GM23338 (cell line): ENCODE data around the gene DENND2A. TPM values are rescaled to one million over a fixed set of nuclear protein-coding genes. Genes with fewer than 3 reads are reported as not detected.
"Not testable (repeated sequence)": the region's sequence is repeated elsewhere in the genome, so short reads cannot be mapped to it uniquely, and the experiment has no call there.

Experiments
- ATAC-seq: fragments of 200-7000 bp; cut with Tn5 transposase; 3 replicates; pipeline ENCODE4 v1.9.1; 2020
- DNase-seq: peaks from one replicate; pipeline ENCODE4 v3.0.0-alpha.2; 2015; ENCODE audit warnings: low spot score
- H2AFZ ChIP-seq: fragments of 200-600 bp; sonication (generic); 2 replicates; pipeline ENCODE4 v1.8.0; 2016; ENCODE audit warnings: antibody characterized with exemption, mild to moderate bottlenecking, moderate library complexity
- H3F3A ChIP-seq: fragments of 200-600 bp; sonication (generic); replicated peaks from 2 replicates; pipeline ENCODE4 v1.8.0; 2017; ENCODE audit warnings: antibody characterized with exemption, mixed run types, low read depth
- H3K27ac ChIP-seq: fragments of 200-600 bp; sonication (generic); 2 replicates; pipeline ENCODE4 v1.6.1; 2016; ENCODE audit warnings: low read depth
- H3K27me3 ChIP-seq: fragments of 200-600 bp; sonication (generic); 2 replicates; pipeline ENCODE4 v1.8.0; 2016; ENCODE audit warnings: mild to moderate bottlenecking, mixed run types, moderate library complexity; ENCODE audit not compliant: insufficient read depth
- H3K36me3 ChIP-seq: fragments of 200-600 bp; sonication (generic); 2 replicates; pipeline ENCODE4 v1.8.0; 2016; ENCODE audit warnings: mild to moderate bottlenecking; ENCODE audit not compliant: insufficient read depth
- H3K4me1 ChIP-seq: fragments of 200-600 bp; sonication (generic); 2 replicates; pipeline ENCODE4 v1.8.0; 2016; ENCODE audit warnings: mild to moderate bottlenecking, moderate library complexity; ENCODE audit not compliant: insufficient read depth
- H3K4me2 ChIP-seq: fragments of 200-600 bp; sonication (generic); 2 replicates; pipeline ENCODE4 v1.7.1; 2017; ENCODE audit warnings: mixed run types
- H3K4me3 ChIP-seq: fragments of 200-600 bp; sonication (generic); 2 replicates; pipeline ENCODE4 v1.6.1; 2016; ENCODE audit warnings: mixed run types
- H3K79me2 ChIP-seq: fragments of 200-600 bp; sonication (generic); replicated peaks from 2 replicates; pipeline ENCODE4 v1.8.0; 2017; ENCODE audit warnings: mild to moderate bottlenecking; ENCODE audit not compliant: insufficient read depth
- H3K9me2 ChIP-seq: fragments of 200-600 bp; sonication (generic); 2 replicates; pipeline ENCODE4 v1.8.0; 2017; ENCODE audit not compliant: insufficient read depth
- H4K20me1 ChIP-seq: fragments of 200-600 bp; sonication (generic); replicated peaks from 2 replicates; pipeline ENCODE4 v1.8.0; 2017; ENCODE audit warnings: mild to moderate bottlenecking; ENCODE audit not compliant: insufficient read depth
- H3K27ac Mint-ChIP-seq: 2 replicates; pipeline ENCODE4 v1.8.0; 2020; ENCODE audit warnings: inconsistent platforms, mild to moderate bottlenecking, moderate library complexity, mixed read lengths
- H3K27me3 Mint-ChIP-seq: 3 replicates; pipeline ENCODE4 v1.8.0; 2022; ENCODE audit warnings: low read depth, mild to moderate bottlenecking, moderate library complexity, mixed read lengths, inconsistent platforms; ENCODE audit not compliant: insufficient read depth, poor library complexity
- H3K36me3 Mint-ChIP-seq: 3 replicates; pipeline ENCODE4 v1.8.0; 2021; ENCODE audit warnings: low read depth, mild to moderate bottlenecking, inconsistent platforms, moderate library complexity, mixed read lengths
- H3K4me1 Mint-ChIP-seq: 3 replicates; pipeline ENCODE4 v1.8.0; 2020; ENCODE audit warnings: mild to moderate bottlenecking, inconsistent platforms, mixed read lengths
- H3K4me3 Mint-ChIP-seq: 3 replicates; pipeline ENCODE4 v1.8.0; 2021; ENCODE audit warnings: moderate library complexity, mild to moderate bottlenecking, inconsistent platforms, mixed read lengths
- H3K9me3 Mint-ChIP-seq: 3 replicates; pipeline ENCODE4 v1.8.0; 2020; ENCODE audit warnings: moderate library complexity, mild to moderate bottlenecking, inconsistent platforms, mixed read lengths
- CTCF ChIP-seq, 2 experiments: fragments of 200-600 bp in 1 of 2; sonication (generic) in 1 of 2; conservative IDR thresholded peaks; 2 replicates each; pipeline versions ENCODE4 v1.5.1 to v1.6.1; 2016 to 2017; ENCODE audit warnings: antibody characterized with exemption in 2 of 2, low read depth in 2 of 2, mild to moderate bottlenecking in 2 of 2, moderate library complexity in 1 of 2
- EZH2phosphoT487 ChIP-seq: fragments of 200-600 bp; sonication (generic); IDR thresholded peaks from one replicate; pipeline ENCODE4 v1.8.1; 2018; ENCODE audit warnings: antibody characterized with exemption; ENCODE audit not compliant: unreplicated experiment
- JUNB ChIP-seq: IDR thresholded peaks from one replicate; pipeline ENCODE4 v1.6.1; 2016; ENCODE audit warnings: antibody characterized with exemption; ENCODE audit not compliant: unreplicated experiment
- NANOG ChIP-seq: IDR thresholded peaks from 2 replicates; pipeline ENCODE4 v1.6.1; 2016; ENCODE audit warnings: antibody characterized with exemption, borderline replicate concordance
- POLR2AphosphoS5 ChIP-seq: IDR thresholded peaks from 2 replicates; pipeline ENCODE4 v1.6.1; 2016; ENCODE audit warnings: antibody characterized with exemption, low read depth
- polyA plus RNA-seq: library from polyadenylated mRNA; unstranded; fragments of >200 nt; fragmentation: Nextera tagmentation; extraction: Ambion mirVana; gene quantifications from 2 replicates; pipeline ENCODE4 v1.2.1, GENCODE V29; 2016
- total RNA-seq: library from RNA; depleted of rRNA; stranded (reverse); fragments of >200 nt; shearing (Covaris generic); gene quantifications from 2 replicates; pipeline ENCODE4 v1.2.3, GENCODE V29; 2014
- TF ChIP-seq, protein P1 (sequence below): IDR thresholded peaks from 2 replicates; pipeline ENCODE4 v1.6.1; 2016; ENCODE audit warnings: antibody characterized with exemption
- TF ChIP-seq, protein P2 (sequence below): fragments of 250-450 bp; sonication (Bioruptor Pico); IDR thresholded peaks from 2 replicates; pipeline ENCODE4 v1.5.0; 2020; ENCODE audit warnings: mild to moderate bottlenecking, moderate library complexity

The DENND2A gene
- total and polyA plus RNA-seq, 2 experiments from 2014 or later: 1.7 to 5.6 TPM

DNA sequence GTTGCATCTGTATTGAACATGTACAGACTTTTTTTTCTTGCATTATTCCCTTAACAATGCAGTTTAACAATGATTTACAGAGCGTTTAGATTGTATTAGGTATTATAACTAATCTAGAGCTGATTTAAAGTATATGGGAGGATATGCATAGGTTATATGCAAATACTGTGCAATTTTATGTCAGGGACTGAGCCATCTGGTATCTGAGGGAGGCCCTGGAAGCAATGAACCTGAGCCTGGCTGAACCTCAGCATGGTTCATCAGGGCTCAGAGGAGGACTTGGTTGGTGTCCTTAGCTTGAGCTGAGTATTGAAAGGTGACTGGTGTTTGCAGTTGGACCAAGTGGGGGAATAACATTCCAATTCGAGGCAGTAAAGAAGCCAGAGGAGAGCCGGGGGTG is 36.9 kb upstream of the DENND2A start:
- Histone ChIP-seq H3K27me3 (0 out of 2 replicates have a peak, but pooled peaks cover 5% of the 10 kb centered on the region), H3K79me2 (no peaks in the 10 kb centered on the region), H3K9me2 (no peaks in the 10 kb centered on the region), H3K36me3 (no peaks in the 10 kb centered on the region; the same call in 1 of the 2 replicates), H3K27ac (no peak overlapping the region), H3K4me3 (no peak overlapping the region), H3K4me1 (peaks cover 8% of the 10 kb centered on the region), H4K20me1 (peaks cover 6% of the 10 kb centered on the region; the same call in 1 of the 2 replicates), H3F3A (no peaks in the 10 kb centered on the region), H2AFZ (no peak overlapping the region), H3K4me2 (no peak overlapping the region)
- peaks cover 12% of the 10 kb centered on the region for H3K27me3 Mint-ChIP-seq
- peaks cover 4% of the 10 kb centered on the region; the same call in 1 of the 3 replicates for H3K4me1 Mint-ChIP-seq
- no peak overlapping the region for H3K27ac Mint-ChIP-seq
- DNase-seq (no peak), ATAC-seq (no peak)
- H3K4me3 Mint-ChIP-seq: no peak overlapping the region
- H3K36me3 Mint-ChIP-seq: peaks cover 5% of the 10 kb centered on the region; the same call in 1 of the 3 replicates
- no peaks in the 10 kb centered on the region for H3K9me3 Mint-ChIP-seq
- no peak for TF ChIP-seq NANOG
- TF ChIP-seq, protein P1, sequence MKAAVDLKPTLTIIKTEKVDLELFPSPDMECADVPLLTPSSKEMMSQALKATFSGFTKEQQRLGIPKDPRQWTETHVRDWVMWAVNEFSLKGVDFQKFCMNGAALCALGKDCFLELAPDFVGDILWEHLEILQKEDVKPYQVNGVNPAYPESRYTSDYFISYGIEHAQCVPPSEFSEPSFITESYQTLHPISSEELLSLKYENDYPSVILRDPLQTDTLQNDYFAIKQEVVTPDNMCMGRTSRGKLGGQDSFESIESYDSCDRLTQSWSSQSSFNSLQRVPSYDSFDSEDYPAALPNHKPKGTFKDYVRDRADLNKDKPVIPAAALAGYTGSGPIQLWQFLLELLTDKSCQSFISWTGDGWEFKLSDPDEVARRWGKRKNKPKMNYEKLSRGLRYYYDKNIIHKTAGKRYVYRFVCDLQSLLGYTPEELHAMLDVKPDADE: no peak

GRCh38 chr7:140676956-140677355 is 36.3 kb upstream of the DENND2A start:
- H3K27me3 ChIP-seq, H3K4me2 ChIP-seq, ATAC-seq, H3K4me1 Mint-ChIP-seq, DNase-seq, H3F3A ChIP-seq, H3K4me3 ChIP-seq, H3K36me3 Mint-ChIP-seq, H3K9me2 ChIP-seq, H3K27ac ChIP-seq, H4K20me1 ChIP-seq, H2AFZ ChIP-seq, H3K9me3 Mint-ChIP-seq, H3K4me3 Mint-ChIP-seq, H3K27ac Mint-ChIP-seq, H3K36me3 ChIP-seq, H3K79me2 ChIP-seq: not testable (repeated sequence)
- peaks cover 16% of the 10 kb centered on the region for H3K27me3 Mint-ChIP-seq
- H3K4me1 ChIP-seq: peaks cover 14% of the 10 kb centered on the region

DNA sequence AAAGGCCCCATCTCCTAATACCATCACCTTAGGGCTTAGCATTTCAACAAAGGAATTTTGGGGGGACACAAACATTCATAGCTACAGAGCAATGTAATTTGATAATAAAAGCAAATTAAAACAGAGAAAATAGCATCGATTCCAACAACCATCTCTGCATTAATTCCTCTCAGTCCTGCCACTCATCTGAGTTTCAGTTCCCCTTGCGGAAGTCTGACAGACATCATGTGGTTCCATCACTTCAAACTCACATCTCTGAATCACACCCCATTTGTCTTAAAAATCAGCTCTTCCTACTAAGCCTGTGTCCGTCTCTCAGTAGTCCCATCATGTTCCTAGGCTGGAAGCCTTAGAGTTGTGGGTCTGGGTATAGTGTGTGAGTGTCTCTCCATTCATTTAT is 35.7 kb upstream of the DENND2A start:
- ATAC-seq (no peak), DNase-seq (no peak)
- Mint-ChIP-seq H3K36me3 (peaks cover 5% of the 10 kb centered on the region; the same call in 1 of the 3 replicates), H3K4me3 (no peak overlapping the region), H3K27me3 (peaks cover 16% of the 10 kb centered on the region), H3K9me3 (no peaks in the 10 kb centered on the region; the same call in 2 of the 3 replicates), H3K4me1 (peaks cover 14% of the 10 kb centered on the region), H3K27ac (no peak overlapping the region)
- Histone ChIP-seq H3K36me3 (no peaks in the 10 kb centered on the region; the same call in 1 of the 2 replicates), H3K4me2 (no peak overlapping the region), H3K27me3 (0 out of 2 replicates have a peak, but pooled peaks cover 5% of the 10 kb centered on the region), H3K4me1 (peaks cover 18% of the 10 kb centered on the region), H4K20me1 (peaks cover 6% of the 10 kb centered on the region; the same call in 1 of the 2 replicates), H3K4me3 (no peak overlapping the region), H2AFZ (no peak overlapping the region), H3K9me2 (no peaks in the 10 kb centered on the region), H3F3A (0 out of 2 replicates have a peak, but pooled peaks cover 3% of the 10 kb centered on the region), H3K27ac (no peak overlapping the region), H3K79me2 (no peaks in the 10 kb centered on the region)
- TF ChIP-seq CTCF (conservative IDR thresholded peaks at IDR 0.05; ENCODE audit: low read depth in 2 of 2) (no peak), POLR2AphosphoS5 (no peak), EZH2phosphoT487 (no peak), JUNB (no peak)
- TF ChIP-seq, protein P2, sequence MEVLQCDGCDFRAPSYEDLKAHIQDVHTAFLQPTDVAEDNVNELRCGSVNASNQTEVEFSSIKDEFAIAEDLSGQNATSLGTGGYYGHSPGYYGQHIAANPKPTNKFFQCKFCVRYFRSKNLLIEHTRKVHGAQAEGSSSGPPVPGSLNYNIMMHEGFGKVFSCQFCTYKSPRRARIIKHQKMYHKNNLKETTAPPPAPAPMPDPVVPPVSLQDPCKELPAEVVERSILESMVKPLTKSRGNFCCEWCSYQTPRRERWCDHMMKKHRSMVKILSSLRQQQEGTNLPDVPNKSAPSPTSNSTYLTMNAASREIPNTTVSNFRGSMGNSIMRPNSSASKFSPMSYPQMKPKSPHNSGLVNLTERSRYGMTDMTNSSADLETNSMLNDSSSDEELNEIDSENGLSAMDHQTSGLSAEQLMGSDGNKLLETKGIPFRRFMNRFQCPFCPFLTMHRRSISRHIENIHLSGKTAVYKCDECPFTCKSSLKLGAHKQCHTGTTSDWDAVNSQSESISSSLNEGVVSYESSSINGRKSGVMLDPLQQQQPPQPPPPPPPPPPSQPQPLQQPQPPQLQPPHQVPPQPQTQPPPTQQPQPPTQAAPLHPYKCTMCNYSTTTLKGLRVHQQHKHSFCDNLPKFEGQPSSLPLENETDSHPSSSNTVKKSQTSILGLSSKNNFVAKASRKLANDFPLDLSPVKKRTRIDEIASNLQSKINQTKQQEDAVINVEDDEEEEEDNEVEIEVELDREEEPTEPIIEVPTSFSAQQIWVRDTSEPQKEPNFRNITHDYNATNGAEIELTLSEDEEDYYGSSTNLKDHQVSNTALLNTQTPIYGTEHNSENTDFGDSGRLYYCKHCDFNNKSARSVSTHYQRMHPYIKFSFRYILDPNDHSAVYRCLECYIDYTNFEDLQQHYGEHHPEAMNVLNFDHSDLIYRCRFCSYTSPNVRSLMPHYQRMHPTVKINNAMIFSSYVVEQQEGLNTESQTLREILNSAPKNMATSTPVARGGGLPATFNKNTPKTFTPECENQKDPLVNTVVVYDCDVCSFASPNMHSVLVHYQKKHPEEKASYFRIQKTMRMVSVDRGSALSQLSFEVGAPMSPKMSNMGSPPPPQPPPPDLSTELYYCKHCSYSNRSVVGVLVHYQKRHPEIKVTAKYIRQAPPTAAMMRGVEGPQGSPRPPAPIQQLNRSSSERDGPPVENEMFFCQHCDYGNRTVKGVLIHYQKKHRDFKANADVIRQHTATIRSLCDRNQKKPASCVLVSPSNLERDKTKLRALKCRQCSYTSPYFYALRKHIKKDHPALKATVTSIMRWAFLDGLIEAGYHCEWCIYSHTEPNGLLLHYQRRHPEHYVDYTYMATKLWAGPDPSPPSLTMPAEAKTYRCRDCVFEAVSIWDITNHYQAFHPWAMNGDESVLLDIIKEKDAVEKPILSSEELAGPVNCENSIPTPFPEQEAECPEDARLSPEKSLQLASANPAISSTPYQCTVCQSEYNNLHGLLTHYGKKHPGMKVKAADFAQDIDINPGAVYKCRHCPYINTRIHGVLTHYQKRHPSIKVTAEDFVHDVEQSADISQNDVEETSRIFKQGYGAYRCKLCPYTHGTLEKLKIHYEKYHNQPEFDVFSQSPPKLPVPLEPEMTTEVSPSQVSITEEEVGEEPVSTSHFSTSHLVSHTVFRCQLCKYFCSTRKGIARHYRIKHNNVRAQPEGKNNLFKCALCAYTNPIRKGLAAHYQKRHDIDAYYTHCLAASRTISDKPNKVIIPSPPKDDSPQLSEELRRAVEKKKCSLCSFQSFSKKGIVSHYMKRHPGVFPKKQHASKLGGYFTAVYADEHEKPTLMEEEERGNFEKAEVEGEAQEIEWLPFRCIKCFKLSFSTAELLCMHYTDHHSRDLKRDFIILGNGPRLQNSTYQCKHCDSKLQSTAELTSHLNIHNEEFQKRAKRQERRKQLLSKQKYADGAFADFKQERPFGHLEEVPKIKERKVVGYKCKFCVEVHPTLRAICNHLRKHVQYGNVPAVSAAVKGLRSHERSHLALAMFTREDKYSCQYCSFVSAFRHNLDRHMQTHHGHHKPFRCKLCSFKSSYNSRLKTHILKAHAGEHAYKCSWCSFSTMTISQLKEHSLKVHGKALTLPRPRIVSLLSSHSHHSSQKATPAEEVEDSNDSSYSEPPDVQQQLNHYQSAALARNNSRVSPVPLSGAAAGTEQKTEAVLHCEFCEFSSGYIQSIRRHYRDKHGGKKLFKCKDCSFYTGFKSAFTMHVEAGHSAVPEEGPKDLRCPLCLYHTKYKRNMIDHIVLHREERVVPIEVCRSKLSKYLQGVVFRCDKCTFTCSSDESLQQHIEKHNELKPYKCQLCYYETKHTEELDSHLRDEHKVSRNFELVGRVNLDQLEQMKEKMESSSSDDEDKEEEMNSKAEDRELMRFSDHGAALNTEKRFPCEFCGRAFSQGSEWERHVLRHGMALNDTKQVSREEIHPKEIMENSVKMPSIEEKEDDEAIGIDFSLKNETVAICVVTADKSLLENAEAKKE (CRISPR knock-in tag): no peak
